ENCODE results near the gene MRPL48. TPM values are rescaled to one million over a fixed set of nuclear protein-coding genes. Genes with fewer than 3 reads are reported as not detected.

MRPL48 gene
- total and polyA plus RNA-seq, 2 of the 8 experiments (the other 6 are each of a cell fraction or from before 2014, with no cell fraction given) = 34.9 to 59.9 TPM

GRCh38 chr11:73760679-73761402 is 26.8 kb upstream of the MRPL48 start, which contains the start of gene RAB6A (continued):
- TF ChIP-seq ZNF274 (IDR thresholded peaks at IDR 0.05; ENCODE audit: borderline replicate concordance, extremely low read depth, low read length) (no peak), PHF8 (conservative IDR thresholded peaks at IDR 0.05; ENCODE audit: low read depth, low read length) (peak; percentile 84)
